Thyroid gland (tissue), 4 donors: ENCODE results near the gene HAPSTR1.

Experiments
- CTCF ChIP-seq, 6 experiments: fragments of 200-600 bp in 3 of 6; fragments of 450-650 bp in 3 of 6; sonication (generic) in 3 of 6; IDR thresholded peaks; one replicate each; pipeline ENCODE4 v1.5.1; 2016 to 2019; ENCODE audit warnings: antibody characterized with exemption in 6 of 6, mild to moderate bottlenecking in 2 of 6, inconsistent platforms in 1 of 6, moderate library complexity in 1 of 6
- POLR2A ChIP-seq, 2 donors: fragments of 450-650 bp; IDR thresholded peaks; one replicate each; pipeline ENCODE4 v1.6.1; 2017; ENCODE audit warnings: antibody characterized with exemption in 2 of 2, mild to moderate bottlenecking in 2 of 2, moderate library complexity in 1 of 2

GRCh38 chr16:9125658-9126505 lies 34.4 kb downstream of the HAPSTR1 start:
- TF ChIP-seq CTCF (IDR thresholded peaks at IDR 0.05) = no peak
- TF ChIP-seq POLR2A (IDR thresholded peaks at IDR 0.05) = no peak
